ENCODE results near the gene TEKT5.

DNA sequence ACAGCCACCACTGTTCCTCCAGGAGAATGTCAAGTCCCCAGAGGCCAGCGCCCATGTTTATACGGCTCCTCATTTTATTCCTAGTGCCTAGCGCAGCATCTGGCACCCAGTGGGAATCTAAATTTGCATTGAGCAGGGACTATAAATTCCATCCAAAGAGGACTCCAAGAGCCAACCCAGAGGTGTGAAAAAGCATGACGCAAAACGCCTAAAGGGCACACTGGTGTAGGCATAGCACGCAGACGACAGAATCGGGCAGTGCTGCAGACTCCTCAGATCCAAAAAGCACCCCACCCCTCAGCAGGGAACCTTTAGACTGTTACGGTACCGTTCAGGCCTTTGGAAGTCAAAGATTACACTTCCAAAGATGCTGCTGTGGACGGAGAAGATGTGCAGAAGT, 19.5 kb downstream of the TEKT5 start:
- TF ChIP-seq, protein P1, sequence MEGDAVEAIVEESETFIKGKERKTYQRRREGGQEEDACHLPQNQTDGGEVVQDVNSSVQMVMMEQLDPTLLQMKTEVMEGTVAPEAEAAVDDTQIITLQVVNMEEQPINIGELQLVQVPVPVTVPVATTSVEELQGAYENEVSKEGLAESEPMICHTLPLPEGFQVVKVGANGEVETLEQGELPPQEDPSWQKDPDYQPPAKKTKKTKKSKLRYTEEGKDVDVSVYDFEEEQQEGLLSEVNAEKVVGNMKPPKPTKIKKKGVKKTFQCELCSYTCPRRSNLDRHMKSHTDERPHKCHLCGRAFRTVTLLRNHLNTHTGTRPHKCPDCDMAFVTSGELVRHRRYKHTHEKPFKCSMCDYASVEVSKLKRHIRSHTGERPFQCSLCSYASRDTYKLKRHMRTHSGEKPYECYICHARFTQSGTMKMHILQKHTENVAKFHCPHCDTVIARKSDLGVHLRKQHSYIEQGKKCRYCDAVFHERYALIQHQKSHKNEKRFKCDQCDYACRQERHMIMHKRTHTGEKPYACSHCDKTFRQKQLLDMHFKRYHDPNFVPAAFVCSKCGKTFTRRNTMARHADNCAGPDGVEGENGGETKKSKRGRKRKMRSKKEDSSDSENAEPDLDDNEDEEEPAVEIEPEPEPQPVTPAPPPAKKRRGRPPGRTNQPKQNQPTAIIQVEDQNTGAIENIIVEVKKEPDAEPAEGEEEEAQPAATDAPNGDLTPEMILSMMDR (IDR thresholded peaks at IDR 0.05) = no peak
- TF ChIP-seq POLR2A (IDR thresholded peaks at IDR 0.05) = no peak
